K562 (cell line): ENCODE data around the gene RCOR1. TPM values are rescaled to one million over a fixed set of nuclear protein-coding genes. Genes with fewer than 3 reads are reported as not detected.
A peak's percentile ranks its signal among the peaks of the same experiment; 100 is the strongest.

ENCODE experiments used
- ATAC-seq: fragments of 200-7000 bp; cut with Tn5 transposase; 3 replicates; pipeline ENCODE4 v1.9.1; 2020; ENCODE audit warnings: moderate library complexity
- BruUV-seq: library from RNA; stranded (reverse); fragments of 400-500 nt; replicated peaks from 2 replicates; lab custom pipeline; 2021; lab: Mats Ljungman, UMichigan
- CTCF ChIA-PET: fragments of 300-600 bp; formaldehyde crosslinking; extraction: SDS; loops from one replicate; lab custom pipeline; 2021; ENCODE audit warnings: low intra/inter-chr PET ratio; lab: Yijun Ruan, JAX
- POLR2A ChIA-PET: fragments of 300-600, 350-650 bp; sonication (Branson Sonifier 250); formaldehyde crosslinking; extraction: SDS; loops from one replicate; lab custom pipeline; 2021; ENCODE audit warnings: antibody characterized with exemption, inconsistent platforms; lab: Yijun Ruan, JAX
- DNase-seq, 4 experiments: peaks; one replicate each; pipeline versions ENCODE4 v3.0.0 to v3.0.0-alpha.2; 2011 to 2018; ENCODE audit warnings: low spot score in 3 of 4, mixed read lengths in 3 of 4; ENCODE audit errors: extremely low read depth in 1 of 4
- FAIRE-seq: peaks from 2 replicates; lab custom pipeline; 2011; peaks lifted over from hg19 to GRCh38; lab: Jason Lieb, UNC
- H2AFZ ChIP-seq: 2 replicates; pipeline ENCODE4 v1.6.0; 2011; ENCODE audit warnings: low read depth, low read length, control low read depth, inconsistent platforms
- H3K27ac ChIP-seq: fragments of 200-600 bp; 3 replicates; pipeline ENCODE4 v1.8.0; 2011; ENCODE audit warnings: low read depth, mild to moderate bottlenecking, control low read depth, inconsistent platforms, low read length, moderate library complexity, mixed read lengths; ENCODE audit errors: extremely low read depth
- H3K27me3 ChIP-seq, 2 experiments: fragments of 300-600 bp in 1 of 2; 2 replicates in 1 of 2; 3 replicates in 1 of 2; pipeline versions ENCODE4 v1.6.0 to v1.8.0; 2011; ENCODE audit warnings: inconsistent platforms in 2 of 2, low read length in 2 of 2, mild to moderate bottlenecking in 1 of 2, mixed read lengths in 1 of 2, moderate library complexity in 1 of 2; ENCODE audit not compliant: control insufficient read depth in 2 of 2, insufficient read depth in 2 of 2
- H3K36me3 ChIP-seq: fragments of 300-600 bp; 3 replicates; pipeline ENCODE4 v1.8.0; 2011; ENCODE audit warnings: mild to moderate bottlenecking, low read length, inconsistent platforms; ENCODE audit not compliant: control insufficient read depth, insufficient read depth
- H3K4me1 ChIP-seq, 2 experiments: fragments of 200-600 bp in 1 of 2; replicated peaks in 1 of 2; 2 replicates in 1 of 2; 3 replicates in 1 of 2; pipeline versions ENCODE4 v1.5.1 to v1.8.0; 2011; ENCODE audit warnings: inconsistent platforms in 2 of 2, low read length in 2 of 2, mild to moderate bottlenecking in 1 of 2, mixed read lengths in 1 of 2, moderate library complexity in 1 of 2; ENCODE audit not compliant: control insufficient read depth in 2 of 2, insufficient read depth in 2 of 2
- H3K4me2 ChIP-seq: 2 replicates; pipeline ENCODE4 v1.6.1; 2011; ENCODE audit warnings: low read length, control low read depth, inconsistent platforms, mixed read lengths; ENCODE audit not compliant: insufficient read depth
- H3K4me3 ChIP-seq: fragments of 200-600 bp; sonication (generic), shearing (Covaris generic); 2 replicates; pipeline ENCODE4 v1.5.1; 2016; ENCODE audit warnings: control low read depth, inconsistent platforms
- H3K79me2 ChIP-seq: fragments of 200-600 bp; 3 replicates; pipeline ENCODE4 v1.8.0; 2011; ENCODE audit warnings: low read length, inconsistent platforms; ENCODE audit not compliant: control insufficient read depth, insufficient read depth
- H3K9ac ChIP-seq, 2 experiments: 2 replicates each; pipeline versions ENCODE4 v1.6.0 to v1.6.1; 2011; ENCODE audit warnings: low read depth in 2 of 2, low read length in 2 of 2, control low read depth in 1 of 2, inconsistent platforms in 1 of 2, mild to moderate bottlenecking in 1 of 2, mixed read lengths in 1 of 2; ENCODE audit not compliant: insufficient read depth in 1 of 2
- H3K9me1 ChIP-seq: one replicate; pipeline ENCODE4 v1.6.0; 2011; ENCODE audit warnings: inconsistent platforms, mild to moderate bottlenecking, low read length, moderate library complexity; ENCODE audit not compliant: control insufficient read depth, insufficient read depth
- H3K9me3 ChIP-seq: replicated peaks from 2 replicates; pipeline ENCODE4 v1.5.1; 2011; ENCODE audit warnings: low read depth, low read length, inconsistent platforms; ENCODE audit not compliant: control insufficient read depth, insufficient read depth
- H4K20me1 ChIP-seq: replicated peaks from 2 replicates; pipeline ENCODE4 v1.6.1; 2011; ENCODE audit warnings: low read length, inconsistent platforms, mixed read lengths; ENCODE audit not compliant: control insufficient read depth, insufficient read depth
- COPS2 ChIP-seq: fragments of 450-650 bp; conservative IDR thresholded peaks from 2 replicates; pipeline ENCODE4 v1.6.1; 2016; ENCODE audit warnings: mild to moderate bottlenecking, moderate library complexity
- ELF1 ChIP-seq: fragments of 200-800 bp; sonication (Bioruptor generic); IDR thresholded peaks from 2 replicates; pipeline ENCODE4 v1.6.1; 2016; ENCODE audit warnings: missing genetic modification characterization, missing compliant biosample characterization
- ETS2 ChIP-seq: IDR thresholded peaks from 2 replicates; pipeline ENCODE4 v1.6.1; 2016; ENCODE audit warnings: borderline replicate concordance, missing genetic modification characterization, mild to moderate bottlenecking, moderate library complexity, missing compliant biosample characterization; ENCODE audit not compliant: poor library complexity, severe bottlenecking
- ETV5 ChIP-seq: sonication (generic); formaldehyde crosslinking; IDR thresholded peaks from 2 replicates; pipeline ENCODE4 v1.4.0; 2020; ENCODE audit warnings: low read depth, mild to moderate bottlenecking, missing genetic modification reagents
- HMGN3 ChIP-seq: IDR thresholded peaks from 2 replicates; pipeline ENCODE4 v1.6.1; 2011; ENCODE audit warnings: borderline replicate concordance, low read depth, mild to moderate bottlenecking, mixed read lengths, low read length; ENCODE audit not compliant: insufficient read length; ENCODE audit errors: extremely low read depth
- HNRNPL ChIP-seq: fragments of 200-400 bp; formaldehyde crosslinking; IDR thresholded peaks from 2 replicates; pipeline ENCODE4 v1.6.1; 2017; ENCODE audit warnings: low read depth, mild to moderate bottlenecking, low read length
- RREB1 ChIP-seq: fragments of 250-450 bp; sonication (Bioruptor Pico); IDR thresholded peaks from 2 replicates; pipeline ENCODE4 v1.4.0; 2020
- ZFP30 ChIP-seq: fragments of 250-450 bp; sonication (Bioruptor Pico); IDR thresholded peaks from 2 replicates; pipeline ENCODE4 v1.8.0; 2022; ENCODE audit warnings: moderate library complexity, mild to moderate bottlenecking, inconsistent platforms, borderline replicate concordance
- ZNF143 ChIP-seq: sonication (generic); formaldehyde crosslinking; IDR thresholded peaks from 2 replicates; pipeline ENCODE4 v1.9.0; 2022; ENCODE audit warnings: mild to moderate bottlenecking, missing genetic modification reagents
- ZNF175 ChIP-seq: fragments of 200-800 bp; sonication (Bioruptor generic); IDR thresholded peaks from 2 replicates; pipeline ENCODE4 v1.6.1; 2016; ENCODE audit warnings: low read depth, mild to moderate bottlenecking, missing genetic modification characterization, missing compliant biosample characterization
- WGBS: fragments of 100-300 bp; shearing (Covaris generic); methylation state at CpG from one replicate; pipeline ENCODE4 v1.1.6; 2016; ENCODE audit warnings: low coverage, mixed read lengths; ENCODE audit not compliant: insufficient coverage; ENCODE audit errors: missing lambda C conversion rate; 5-methylcytosine and 5-hydroxymethylcytosine counted together
- in situ Hi-C: fragments of 300-500 bp; cut with MboI; formaldehyde crosslinking; loops from 4 replicates; pipeline ENCODE4 v1.15.0; 2018; ENCODE audit warnings: inconsistent platforms, mixed read lengths
- intact Hi-C: fragments of 100-400 bp; cut with micrococcal nuclease; formaldehyde crosslinking; loops from 2 replicates; pipeline ENCODE4 v1.14.2; 2022
- polyA plus RNA-seq, 8 experiments: library from polyadenylated mRNA; depleted of rRNA in 4 of 8; stranded (reverse) in 5 of 8; unstranded in 3 of 8; fragments of >200 nt; fragmentation: Nextera tagmentation in 2 of 8; fragmentation: Illumina TruSeq in 1 of 8; extraction: Ambion mirVana in 2 of 8; extraction: Trizol in 1 of 8; gene quantifications; 2 replicates each; pipeline versions ENCODE4 v1.2.1 to v1.2.3, GENCODE V29; 2011 to 2014; ENCODE audit warnings: inconsistent platforms in 1 of 8, missing spikeins in 1 of 8
- total RNA-seq, 7 experiments: library from RNA; depleted of rRNA in 6 of 7; stranded (reverse); fragments of >200 nt in 6 of 7; fragmentation: Illumina TruSeq in 2 of 7; extraction: Trizol in 2 of 7; gene quantifications; 2 replicates each; pipeline versions ENCODE4 v1.2.1 to v1.2.3, GENCODE V29; 2011 to 2021; ENCODE audit warnings: low replicate concordance in 1 of 7
- TF ChIP-seq, protein P1 (sequence below): fragments of 450-650 bp; IDR thresholded peaks from 2 replicates; pipeline ENCODE4 v1.6.1; 2016; ENCODE audit warnings: mild to moderate bottlenecking

The RCOR1 gene
- total and polyA plus RNA-seq, 9 of the 15 experiments (the other 6 are each of a cell fraction or from before 2014, with no cell fraction given): 8.5 to 47.9 (median 20.9) TPM

- Histone ChIP-seq H2AFZ (no peak overlapping the region), H3K79me2 (no peaks in the 10 kb centered on the region), H3K9ac (peak overlapping the region in 1 of 2 experiments; percentile 50; a peak in 1 of 4 replicates), H3K4me3 (no peak overlapping the region), H3K4me2 (no peak overlapping the region), H4K20me1 (no peaks in the 10 kb centered on the region), H3K9me3 (no peaks in the 10 kb centered on the region), H3K27ac (no peak overlapping the region), H3K27me3 (no peaks in the 10 kb centered on the region), H3K36me3 (no peaks in the 10 kb centered on the region), H3K9me1 (no peaks in the 10 kb centered on the region), H3K4me1 (peaks cover 9 to 29% of the 10 kb centered on the region in 2 experiments; a peak in 4 of 5 replicates)
- in situ Hi-C loops (no loop called here), intact Hi-C loops (no loop called here)
- POLR2A ChIA-PET: no interaction called here
- CTCF ChIA-PET: no interaction called here
- ATAC-seq (no peak), DNase-seq (no peak), FAIRE-seq (no peak)
- BruUV-seq: no TSS peak
- 73% methylated on average over 5 of the region's 9 CpGs for WGBS
- TF ChIP-seq ZNF143 (no peak), ELF1 (tag) (no peak), HNRNPL (no peak), HMGN3 (no peak), ZNF175 (CRISPR knock-in tag) (no peak), ETS2 (tag) (no peak), ZFP30 (CRISPR knock-in tag) (no peak), ETV5 (no peak), RREB1 (CRISPR knock-in tag) (no peak), COPS2 (no peak)
- TF ChIP-seq, protein P1, sequence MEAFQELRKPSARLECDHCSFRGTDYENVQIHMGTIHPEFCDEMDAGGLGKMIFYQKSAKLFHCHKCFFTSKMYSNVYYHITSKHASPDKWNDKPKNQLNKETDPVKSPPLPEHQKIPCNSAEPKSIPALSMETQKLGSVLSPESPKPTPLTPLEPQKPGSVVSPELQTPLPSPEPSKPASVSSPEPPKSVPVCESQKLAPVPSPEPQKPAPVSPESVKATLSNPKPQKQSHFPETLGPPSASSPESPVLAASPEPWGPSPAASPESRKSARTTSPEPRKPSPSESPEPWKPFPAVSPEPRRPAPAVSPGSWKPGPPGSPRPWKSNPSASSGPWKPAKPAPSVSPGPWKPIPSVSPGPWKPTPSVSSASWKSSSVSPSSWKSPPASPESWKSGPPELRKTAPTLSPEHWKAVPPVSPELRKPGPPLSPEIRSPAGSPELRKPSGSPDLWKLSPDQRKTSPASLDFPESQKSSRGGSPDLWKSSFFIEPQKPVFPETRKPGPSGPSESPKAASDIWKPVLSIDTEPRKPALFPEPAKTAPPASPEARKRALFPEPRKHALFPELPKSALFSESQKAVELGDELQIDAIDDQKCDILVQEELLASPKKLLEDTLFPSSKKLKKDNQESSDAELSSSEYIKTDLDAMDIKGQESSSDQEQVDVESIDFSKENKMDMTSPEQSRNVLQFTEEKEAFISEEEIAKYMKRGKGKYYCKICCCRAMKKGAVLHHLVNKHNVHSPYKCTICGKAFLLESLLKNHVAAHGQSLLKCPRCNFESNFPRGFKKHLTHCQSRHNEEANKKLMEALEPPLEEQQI: no peak
Observed at GRCh38 chr14:102771144-102771543, 178.7 kb downstream of the RCOR1 start.
